ENCODE measurements around the gene CYP4F2.

GRCh38 chr19:15840833-15841232 lies 57.0 kb downstream of the CYP4F2 start:
- TF ChIP-seq CTCF (conservative IDR thresholded peaks at IDR 0.05): no peak
- no peak for TF ChIP-seq ZFX (IDR thresholded peaks at IDR 0.05)

Measured in C4-2B (cell line).